ENCODE results near the gene SCRT2. TPM values are rescaled to one million over a fixed set of nuclear protein-coding genes. Genes with fewer than 3 reads are reported as not detected.

The SCRT2 gene
- total and polyA plus RNA-seq, 9 of the 15 experiments (the other 6 are each of a cell fraction or from before 2014, with no cell fraction given), result 0.04 to 0.75 (median 0.13) TPM; not detected in 2

GRCh38 chr20:645318-646106, 30.1 kb downstream of the SCRT2 start (continued):
- no peak for TF ChIP-seq ZBTB2 (IDR thresholded peaks at IDR 0.05)
- no peak for TF ChIP-seq BRD9 (IDR thresholded peaks at IDR 0.05; ENCODE audit: low read depth, partially characterized antibody)
- TF ChIP-seq ZBTB9 (CRISPR knock-in tag; IDR thresholded peaks at IDR 0.05), result no peak
- no peak for TF ChIP-seq CAMTA2 (CRISPR knock-in tag; conservative IDR thresholded peaks at IDR 0.05)
- TF ChIP-seq RBM17 (IDR thresholded peaks at IDR 0.05; ENCODE audit: borderline replicate concordance, low read depth, low read length), result no peak
- TF ChIP-seq WHSC1 (IDR thresholded peaks at IDR 0.05; ENCODE audit: low read length), result no peak
- TF ChIP-seq SP1 (CRISPR knock-in tag; IDR thresholded peaks at IDR 0.05), result peak; percentile 35; the same call in 1 of the 2 replicates
- TF ChIP-seq ZBTB49 (CRISPR knock-in tag; IDR thresholded peaks at IDR 0.05; ENCODE audit: borderline replicate concordance), result no peak
- TF ChIP-seq SPI1 (IDR thresholded peaks at IDR 0.05; ENCODE audit: borderline replicate concordance, low read depth, low read length), result peak; percentile 43; the same call in 1 of the 2 replicates
- peak in 1 of 2 experiments; percentile 46; a peak in 1 of 4 replicates for TF ChIP-seq FOXA3 (CRISPR knock-in tag; conservative IDR thresholded peaks at IDR 0.05 in 1 of 2, IDR thresholded peaks at IDR 0.05 in 1 of 2)
- no peak for TF ChIP-seq TCF7L2 (IDR thresholded peaks at IDR 0.05; ENCODE audit: low read depth, low read length)
- TF ChIP-seq XRCC5 (IDR thresholded peaks at IDR 0.05; ENCODE audit: low read depth, low read length), result no peak
- TF ChIP-seq ZNF398 (CRISPR knock-in tag; IDR thresholded peaks at IDR 0.05), result no peak
- TF ChIP-seq E2F5 (CRISPR knock-in tag; IDR thresholded peaks at IDR 0.05), result no peak
- TF ChIP-seq ZNF174 (CRISPR knock-in tag; IDR thresholded peaks at IDR 0.05), result no peak
- TF ChIP-seq HIVEP1 (CRISPR knock-in tag; IDR thresholded peaks at IDR 0.05), result no peak
- peak; percentile 74 for TF ChIP-seq DEAF1 (CRISPR knock-in tag; IDR thresholded peaks at IDR 0.05)

Measured in K562 (cell line).